A673 (cell line): ENCODE data around the gene SRM. TPM values are rescaled to one million over a fixed set of nuclear protein-coding genes. Genes with fewer than 3 reads are reported as not detected.

Experiments
- BruUV-seq: library from RNA; stranded (reverse); fragments of 400-500 nt; replicated peaks from 2 replicates; lab custom pipeline; 2021; lab: Mats Ljungman, UMichigan
- CTCF ChIA-PET: fragments of 300-600 bp; sonication (Branson Sonifier 250); formaldehyde crosslinking; loops from one replicate; lab custom pipeline; 2022; ENCODE audit warnings: antibody characterized with exemption; lab: Charles Lee
- POLR2A ChIA-PET: fragments of 300-600 bp; sonication (Branson Sonifier 250); formaldehyde crosslinking; loops from one replicate; lab custom pipeline; 2022; ENCODE audit warnings: antibody characterized with exemption; ENCODE audit not compliant: low non-redundant PET; lab: Charles Lee
- DNase-seq: peaks from one replicate; pipeline ENCODE4 v3.0.0-alpha.2; 2015; ENCODE audit warnings: low spot score
- H3K27ac ChIP-seq: fragments of 200-600 bp; sonication (generic); 2 replicates; pipeline ENCODE4 v1.5.1; 2016; ENCODE audit warnings: mixed run types, low read depth, mild to moderate bottlenecking, mixed read lengths, antibody characterized with exemption, low read length; ENCODE audit not compliant: poor library complexity, severe bottlenecking
- H3K27me3 ChIP-seq: fragments of 200-600 bp; sonication (generic); replicated peaks from 2 replicates; pipeline ENCODE4 v1.6.1; 2017; ENCODE audit warnings: mixed run types, low read depth, mild to moderate bottlenecking, mixed read lengths, antibody characterized with exemption, low read length; ENCODE audit not compliant: insufficient read depth, poor library complexity
- H3K36me3 ChIP-seq: fragments of 200-600 bp; sonication (generic); 2 replicates; pipeline ENCODE4 v1.6.1; 2016; ENCODE audit warnings: mixed run types, mild to moderate bottlenecking, mixed read lengths, antibody characterized with exemption, low read length; ENCODE audit not compliant: insufficient read depth, poor library complexity, severe bottlenecking
- H3K4me1 ChIP-seq: fragments of 200-600 bp; sonication (generic); 2 replicates; pipeline ENCODE4 v1.6.1; 2017; ENCODE audit warnings: mixed run types, mild to moderate bottlenecking, mixed read lengths, antibody characterized with exemption, low read length; ENCODE audit not compliant: insufficient read depth, poor library complexity, severe bottlenecking
- H3K4me3 ChIP-seq: fragments of 200-600 bp; sonication (generic); 2 replicates; pipeline ENCODE4 v1.5.1; 2016; ENCODE audit warnings: low read depth, mixed run types, mild to moderate bottlenecking, mixed read lengths, low read length; ENCODE audit not compliant: poor library complexity, severe bottlenecking
- H3K9me3 ChIP-seq: fragments of 200-600 bp; sonication (generic); 2 replicates; pipeline ENCODE4 v1.6.1; 2016; ENCODE audit warnings: mixed run types, low read depth, mild to moderate bottlenecking, mixed read lengths, antibody characterized with exemption, low read length; ENCODE audit not compliant: poor library complexity, severe bottlenecking
- CTCF ChIP-seq: fragments of 300-800, 200-600 bp; sonication (generic); conservative IDR thresholded peaks from 2 replicates; pipeline ENCODE4 v1.5.1; 2017; ENCODE audit warnings: low read depth, mild to moderate bottlenecking, antibody characterized with exemption, low read length, moderate library complexity, mixed read lengths
- EZH2 ChIP-seq: fragments of 200-600 bp; sonication (generic); IDR thresholded peaks from 2 replicates; pipeline ENCODE4 v1.6.1; 2017; ENCODE audit warnings: borderline replicate concordance, low read depth, mild to moderate bottlenecking, mixed read lengths, antibody characterized with exemption, low read length; ENCODE audit not compliant: poor library complexity, severe bottlenecking
- intact Hi-C: fragments of 100-400 bp; cut with micrococcal nuclease; formaldehyde crosslinking; loops from one replicate; pipeline ENCODE4 v1.10.0; 2022; ENCODE audit not compliant: unreplicated experiment
- total RNA-seq: library from RNA; stranded (reverse); gene quantifications from 2 replicates; pipeline ENCODE4 v1.2.3, GENCODE V29; 2021

Gene SRM
- total RNA-seq, 1 experiment from 2014 or later, result 206 TPM

- POLR2A ChIA-PET, result no interaction called here
- Histone ChIP-seq H3K36me3 (peaks cover 34% of the 10 kb centered on the region), H3K4me1 (peaks cover 4% of the 10 kb centered on the region), H3K27ac (no peak overlapping the region), H3K4me3 (no peak overlapping the region), H3K9me3 (no peaks in the 10 kb centered on the region), H3K27me3 (no peaks in the 10 kb centered on the region)
- no peak for TF ChIP-seq CTCF
- no peak for TF ChIP-seq EZH2
- intact Hi-C loops, result no loop called here
- BruUV-seq, result no TSS peak
- DNase-seq, result no peak
- CTCF ChIA-PET, result no interaction called here
Measured at GRCh38 chr1:11061652-11062365, 2.0 kb upstream of the SRM start.

GRCh38 chr1:11059155-11059967, 457 bp downstream of the SRM start:
- peaks cover 28% of the 10 kb centered on the region for H3K36me3 ChIP-seq
- CTCF ChIA-PET, result interaction anchor here (0.6 kb wide), 1 partner anchor 601 kb away, joined by 12 read pairs; no protein-coding TSS in a partner anchor
- DNase-seq, result peak; percentile 29
- POLR2A ChIA-PET, result no interaction called here
- intact Hi-C loops, result no loop called here
- H3K9me3 ChIP-seq, result no peaks in the 10 kb centered on the region
- H3K4me3 ChIP-seq, result peak overlapping the region; percentile 87
- H3K27ac ChIP-seq, result peak overlapping the region; percentile 78
- H3K27me3 ChIP-seq, result no peaks in the 10 kb centered on the region
- H3K4me1 ChIP-seq, result peaks cover 4% of the 10 kb centered on the region
- TF ChIP-seq EZH2, result no peak
- TF ChIP-seq CTCF, result no peak
- no TSS peak for BruUV-seq

GRCh38 chr1:11058595-11059154, 1.1 kb downstream of the SRM start:
- TF ChIP-seq EZH2 (no peak), CTCF (no peak)
- TSS peak; percentile 18 for BruUV-seq
- ChIA-PET CTCF (no interaction called here), POLR2A (no interaction called here)
- DNase-seq, result no peak
- Histone ChIP-seq H3K4me1 (peaks cover 4% of the 10 kb centered on the region), H3K9me3 (no peaks in the 10 kb centered on the region), H3K36me3 (peaks cover 29% of the 10 kb centered on the region), H3K27me3 (no peaks in the 10 kb centered on the region), H3K27ac (peak overlapping the region; percentile 78), H3K4me3 (peak overlapping the region; percentile 87)
- intact Hi-C loops, result no loop called here
